MCF 10A (cell line): ENCODE measurements around the gene ATXN2. TPM values are rescaled to one million over a fixed set of nuclear protein-coding genes. Genes with fewer than 3 reads are reported as not detected.

ENCODE experiments used
- BruUV-seq: library from RNA; stranded (reverse); fragments of 400-500 nt; replicated peaks from 2 replicates; lab custom pipeline; 2021; lab: Mats Ljungman, UMichigan
- CTCF ChIA-PET: fragments of 300-600 bp; sonication (Branson Sonifier 250); formaldehyde crosslinking; extraction: SDS; loops from one replicate; lab custom pipeline; 2021; ENCODE audit warnings: antibody characterized with exemption, inconsistent platforms; lab: Yijun Ruan, JAX
- POLR2A ChIA-PET: fragments of 300-600, 350-650 bp; sonication (Branson Sonifier 250); formaldehyde crosslinking; extraction: SDS; loops from one replicate; lab custom pipeline; 2020; ENCODE audit warnings: antibody characterized with exemption, inconsistent platforms; lab: Yijun Ruan, JAX
- DNase-seq: peaks from one replicate; pipeline ENCODE4 v3.0.0-alpha.2; 2018; ENCODE audit not compliant: unreplicated experiment
- H3K27ac Mint-ChIP-seq: one replicate; pipeline ENCODE4 v1.8.0; 2022; ENCODE audit warnings: mild to moderate bottlenecking, low read depth, mixed read lengths; ENCODE audit not compliant: unreplicated experiment
- H3K27me3 Mint-ChIP-seq: one replicate; pipeline ENCODE4 v1.8.0; 2022; ENCODE audit warnings: mixed read lengths; ENCODE audit not compliant: insufficient read depth, unreplicated experiment
- H3K36me3 Mint-ChIP-seq: one replicate; pipeline ENCODE4 v1.8.0; 2022; ENCODE audit warnings: mild to moderate bottlenecking, moderate library complexity, mixed read lengths; ENCODE audit not compliant: insufficient read depth, unreplicated experiment
- H3K4me1 Mint-ChIP-seq: one replicate; pipeline ENCODE4 v1.8.0; 2022; ENCODE audit warnings: mixed read lengths; ENCODE audit not compliant: insufficient read depth, unreplicated experiment
- H3K4me3 Mint-ChIP-seq: one replicate; pipeline ENCODE4 v1.8.0; 2022; ENCODE audit warnings: mild to moderate bottlenecking, moderate library complexity, mixed read lengths; ENCODE audit not compliant: unreplicated experiment
- H3K9me3 Mint-ChIP-seq: one replicate; pipeline ENCODE4 v1.8.0; 2022; ENCODE audit warnings: mixed read lengths; ENCODE audit not compliant: unreplicated experiment
- CTCF ChIP-seq: fragments of 200-600 bp; IDR thresholded peaks from one replicate; pipeline ENCODE4 v1.8.0; 2022; ENCODE audit warnings: antibody characterized with exemption, mild to moderate bottlenecking; ENCODE audit not compliant: unreplicated experiment
- intact Hi-C: fragments of 100-400 bp; cut with micrococcal nuclease; formaldehyde crosslinking; loops from 2 replicates; pipeline ENCODE4 v1.14.1; 2022
- total RNA-seq: library from RNA; stranded (reverse); gene quantifications from 2 replicates; pipeline ENCODE4 v1.2.3, GENCODE V29; 2022

ATXN2 gene
- total RNA-seq, 1 experiment from 2014 or later = 70.6 TPM

- H3K27ac Mint-ChIP-seq = no peak overlapping the region
Observed at GRCh38 chr12:111642681-111643426, 43.7 kb upstream of the ATXN2 start.

GRCh38 chr12:111640506-111640905 is 41.4 kb upstream of the ATXN2 start:
- no peak for DNase-seq
- no TSS peak for BruUV-seq
- Mint-ChIP-seq H3K27me3 (no peaks in the 10 kb centered on the region), H3K27ac (no peak overlapping the region), H3K9me3 (no peaks in the 10 kb centered on the region), H3K36me3 (peaks cover 68% of the 10 kb centered on the region), H3K4me3 (no peak overlapping the region), H3K4me1 (no peaks in the 10 kb centered on the region)
- TF ChIP-seq CTCF = no peak
- ChIA-PET CTCF (interaction anchor here (0.6 to 1.0 kb wide), 2 partner anchors 10 to 17 kb away, joined by 5 read pairs; no protein-coding TSS in a partner anchor), POLR2A (interaction anchor here (0.6 kb wide), 1 partner anchor 21 kb away, joined by 3 read pairs; no protein-coding TSS in a partner anchor)
- intact Hi-C loops = no loop called here

More at GRCh38 chr12:111642681-111643426, 43.7 kb upstream of the ATXN2 start:
- ChIA-PET POLR2A (interaction anchor here (1.4 kb wide), 1 partner anchor 11 kb away, joined by 3 read pairs; no protein-coding TSS in a partner anchor), CTCF (no interaction called here)
- H3K4me3 Mint-ChIP-seq = no peak overlapping the region
- TSS peak; percentile 22 for BruUV-seq
- intact Hi-C loops = no loop called here
- DNase-seq = no peak
- TF ChIP-seq CTCF = no peak
- H3K4me1 Mint-ChIP-seq = no peaks in the 10 kb centered on the region
- H3K36me3 Mint-ChIP-seq = peaks cover 92% of the 10 kb centered on the region
- no peaks in the 10 kb centered on the region for H3K9me3 Mint-ChIP-seq
- no peaks in the 10 kb centered on the region for H3K27me3 Mint-ChIP-seq

- H3K4me3 Mint-ChIP-seq = no peak overlapping the region
- H3K27ac Mint-ChIP-seq = no peak overlapping the region
- POLR2A ChIA-PET = interaction anchor here (0.6 kb wide), 1 partner anchor 66 kb away, joined by 3 read pairs; no protein-coding TSS in a partner anchor
- BruUV-seq = no TSS peak
- TF ChIP-seq CTCF = no peak
- intact Hi-C loops = no loop called here
- peaks cover 49% of the 10 kb centered on the region for H3K36me3 Mint-ChIP-seq
- no peaks in the 10 kb centered on the region for H3K9me3 Mint-ChIP-seq
- no peaks in the 10 kb centered on the region for H3K27me3 Mint-ChIP-seq
- no peak for DNase-seq
- H3K4me1 Mint-ChIP-seq = no peaks in the 10 kb centered on the region
- CTCF ChIA-PET = interaction anchor here (0.6 kb wide), 1 partner anchor 36 kb away, joined by 3 read pairs; no protein-coding TSS in a partner anchor
Observed at GRCh38 chr12:111638556-111638955, 39.4 kb upstream of the ATXN2 start.

- intact Hi-C loops = no loop called here
- no peaks in the 10 kb centered on the region for H3K9me3 Mint-ChIP-seq
- no peaks in the 10 kb centered on the region for H3K27me3 Mint-ChIP-seq
- ChIA-PET CTCF (interaction anchor here (0.6 kb wide), 1 partner anchor 185 kb away, joined by 3 read pairs; no protein-coding TSS in a partner anchor), POLR2A (no interaction called here)
- no TSS peak for BruUV-seq
- TF ChIP-seq CTCF = no peak
- H3K27ac Mint-ChIP-seq = no peak overlapping the region
- H3K4me1 Mint-ChIP-seq = no peaks in the 10 kb centered on the region
- no peak overlapping the region for H3K4me3 Mint-ChIP-seq
- DNase-seq = no peak
- peaks cover 27% of the 10 kb centered on the region for H3K36me3 Mint-ChIP-seq
Observed at GRCh38 chr12:111636209-111636945, 37.3 kb upstream of the ATXN2 start.
